Measurements from ENCODE around the gene SCARF2. TPM values are rescaled to one million over a fixed set of nuclear protein-coding genes. Genes with fewer than 3 reads are reported as not detected.

SCARF2 gene
- total and polyA plus RNA-seq, 2 of the 13 experiments (the other 11 are each of a cell fraction or from before 2014, with no cell fraction given), result 3.3 to 6.2 TPM

DNA sequence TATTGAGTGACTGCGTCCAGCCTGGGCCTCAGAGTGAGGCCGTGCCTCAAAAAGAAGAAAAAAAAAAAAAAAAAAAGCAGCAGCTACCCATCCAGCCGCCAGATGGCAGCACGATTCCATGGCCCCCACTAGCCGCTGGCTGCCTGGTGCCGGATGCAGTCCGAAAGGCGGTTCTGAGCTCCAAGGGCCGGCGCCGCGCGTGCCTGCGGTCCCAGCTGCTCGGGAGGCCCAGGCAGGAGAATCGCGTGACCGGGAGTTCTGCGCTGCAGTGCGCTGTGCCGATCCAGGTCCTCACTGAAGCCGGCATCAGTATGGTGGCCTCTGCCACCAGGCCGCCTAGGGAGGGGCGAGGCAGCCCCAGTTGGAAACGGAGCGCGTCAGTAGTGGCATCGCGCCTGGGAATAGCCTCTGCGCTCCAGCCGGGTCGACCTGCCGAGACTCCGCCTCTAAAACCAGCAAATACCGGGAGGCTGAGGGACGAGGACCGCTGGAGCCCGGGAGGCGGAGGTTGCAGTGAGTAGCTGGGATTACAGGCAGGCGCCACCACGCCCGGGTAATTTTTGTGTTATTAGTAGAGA, 19.3 kb downstream of the SCARF2 start:
- FAIRE-seq, result peak; percentile 28
- peak overlapping the region; percentile 94 for H3K4me2 ChIP-seq (ENCODE audit: low read depth, low read length)
- CTCF ChIA-PET (ENCODE audit: low intra/inter-chr PET ratio, low total read pairs), result interaction anchor here (1.4 to 2.7 kb wide), 3 partner anchors 35 to 78 kb away, joined by 3 to 66 read pairs (median 7); partner anchors contain the start of gene KLHL22
- H3K9ac ChIP-seq (ENCODE audit: insufficient read depth, low read depth, low read length), result no peak overlapping the region
- intact Hi-C loops (cut with micrococcal nuclease; ENCODE audit: unreplicated experiment) (loop anchor here (1.0 kb wide), 1 partner anchor 38 kb away; no protein-coding TSS in a partner anchor), in situ Hi-C loops (cut with HindIII; ENCODE audit: extremely low pct_ligation_motif_present, low pct_unique_long_range_greater_than_20kb) (loop anchor here (10.0 kb wide), 1 partner anchor 157 kb away; no protein-coding TSS in a partner anchor)
- H3K36me3 ChIP-seq (replicated peaks in 1 of 2; ENCODE audit: control insufficient read depth in 1 of 2, insufficient read depth in 2 of 2, low read length in 2 of 2), result no peaks in the 10 kb centered on the region
- no peak overlapping the region for H3K27ac ChIP-seq (ENCODE audit: extremely low read length, insufficient read depth, low read length)
- no peaks in the 10 kb centered on the region for H4K20me1 ChIP-seq (ENCODE audit: insufficient read depth, low read length)
- no peaks in the 10 kb centered on the region for H3K79me2 ChIP-seq (ENCODE audit: insufficient read depth, low read length)
- DNase-seq (ENCODE audit: low spot score), result peak; percentile 57
- peaks cover 52% of the 10 kb centered on the region for H3K4me1 ChIP-seq (ENCODE audit: insufficient read depth, low read length)
- peak; percentile 78 for ATAC-seq
- BruUV-seq (replicated peaks), result no TSS peak
- no peak overlapping the region for H2AFZ ChIP-seq (ENCODE audit: low read length)
- H3K4me3 ChIP-seq (replicated peaks in 1 of 3; ENCODE audit: insufficient read depth in 1 of 3, low read depth in 2 of 3, low read length in 3 of 3), result peak overlapping the region; percentile 51 to 74 (median 57); a peak in 5 of 6 replicates
- POLR2A ChIA-PET, result interaction anchor here (1.1 to 2.3 kb wide), 3 partner anchors 15 to 38 kb away, joined by 4 to 8 read pairs (median 6); partner anchors contain the start of gene ZNF74
- no peaks in the 10 kb centered on the region for H3K9me3 ChIP-seq (ENCODE audit: low read length)
- H3K27me3 ChIP-seq (ENCODE audit: control insufficient read depth in 1 of 2, insufficient read depth in 2 of 2, low read length in 2 of 2), result peaks cover 0 to 8% of the 10 kb centered on the region in 2 experiments; a peak in 3 of 5 replicates
- 17% methylated on average over 14 of the region's 42 CpGs for WGBS (ENCODE audit: low lambda C conversion rate)
- TF ChIP-seq ATF3 (CRISPR knock-in tag; IDR thresholded peaks at IDR 0.05) (0 out of 2 replicates have a peak, but pooled peaks have one; percentile 40), ZNF296 (CRISPR knock-in tag; conservative IDR thresholded peaks at IDR 0.05) (no peak), ZNF713 (CRISPR knock-in tag; IDR thresholded peaks at IDR 0.05) (0 out of 2 replicates have a peak, but pooled peaks have one; percentile 54), HOXA5 (CRISPR knock-in tag; IDR thresholded peaks at IDR 0.05) (0 out of 2 replicates have a peak, but pooled peaks have one; percentile 44), HNRNPL (IDR thresholded peaks at IDR 0.05; ENCODE audit: low read depth, low read length) (0 out of 2 replicates have a peak, but pooled peaks have one; percentile 31), ZNF569 (CRISPR knock-in tag; IDR thresholded peaks at IDR 0.05; ENCODE audit: borderline replicate concordance) (no peak), ZNF143 (CRISPR knock-in tag; IDR thresholded peaks at IDR 0.05) (peak; percentile 34; the same call in 1 of the 2 replicates), MEIS2 (CRISPR knock-in tag; IDR thresholded peaks at IDR 0.05) (no peak), RCOR2 (CRISPR knock-in tag; IDR thresholded peaks at IDR 0.05) (no peak), YY1 (IDR thresholded peaks at IDR 0.05; ENCODE audit: insufficient read depth, insufficient replicate concordance, low read depth, low read length) (peak; percentile 60), EHMT2 (IDR thresholded peaks at IDR 0.05; ENCODE audit: borderline replicate concordance, low read depth, low read length) (no peak), MXI1 (IDR thresholded peaks at IDR 0.05; ENCODE audit: borderline replicate concordance, low read depth, low read length) (peak; percentile 17; the same call in 1 of the 3 replicates), KAT2B (IDR thresholded peaks at IDR 0.05; ENCODE audit: borderline replicate concordance, low read depth, low read length) (no peak), GABPB1 (CRISPR knock-in tag; IDR thresholded peaks at IDR 0.05) (peak; percentile 73; the same call in 1 of the 2 replicates), ZNF710 (CRISPR knock-in tag; IDR thresholded peaks at IDR 0.05; ENCODE audit: borderline replicate concordance) (peak; percentile 49; the same call in 1 of the 2 replicates)
- TF ChIP-seq, protein P1, sequence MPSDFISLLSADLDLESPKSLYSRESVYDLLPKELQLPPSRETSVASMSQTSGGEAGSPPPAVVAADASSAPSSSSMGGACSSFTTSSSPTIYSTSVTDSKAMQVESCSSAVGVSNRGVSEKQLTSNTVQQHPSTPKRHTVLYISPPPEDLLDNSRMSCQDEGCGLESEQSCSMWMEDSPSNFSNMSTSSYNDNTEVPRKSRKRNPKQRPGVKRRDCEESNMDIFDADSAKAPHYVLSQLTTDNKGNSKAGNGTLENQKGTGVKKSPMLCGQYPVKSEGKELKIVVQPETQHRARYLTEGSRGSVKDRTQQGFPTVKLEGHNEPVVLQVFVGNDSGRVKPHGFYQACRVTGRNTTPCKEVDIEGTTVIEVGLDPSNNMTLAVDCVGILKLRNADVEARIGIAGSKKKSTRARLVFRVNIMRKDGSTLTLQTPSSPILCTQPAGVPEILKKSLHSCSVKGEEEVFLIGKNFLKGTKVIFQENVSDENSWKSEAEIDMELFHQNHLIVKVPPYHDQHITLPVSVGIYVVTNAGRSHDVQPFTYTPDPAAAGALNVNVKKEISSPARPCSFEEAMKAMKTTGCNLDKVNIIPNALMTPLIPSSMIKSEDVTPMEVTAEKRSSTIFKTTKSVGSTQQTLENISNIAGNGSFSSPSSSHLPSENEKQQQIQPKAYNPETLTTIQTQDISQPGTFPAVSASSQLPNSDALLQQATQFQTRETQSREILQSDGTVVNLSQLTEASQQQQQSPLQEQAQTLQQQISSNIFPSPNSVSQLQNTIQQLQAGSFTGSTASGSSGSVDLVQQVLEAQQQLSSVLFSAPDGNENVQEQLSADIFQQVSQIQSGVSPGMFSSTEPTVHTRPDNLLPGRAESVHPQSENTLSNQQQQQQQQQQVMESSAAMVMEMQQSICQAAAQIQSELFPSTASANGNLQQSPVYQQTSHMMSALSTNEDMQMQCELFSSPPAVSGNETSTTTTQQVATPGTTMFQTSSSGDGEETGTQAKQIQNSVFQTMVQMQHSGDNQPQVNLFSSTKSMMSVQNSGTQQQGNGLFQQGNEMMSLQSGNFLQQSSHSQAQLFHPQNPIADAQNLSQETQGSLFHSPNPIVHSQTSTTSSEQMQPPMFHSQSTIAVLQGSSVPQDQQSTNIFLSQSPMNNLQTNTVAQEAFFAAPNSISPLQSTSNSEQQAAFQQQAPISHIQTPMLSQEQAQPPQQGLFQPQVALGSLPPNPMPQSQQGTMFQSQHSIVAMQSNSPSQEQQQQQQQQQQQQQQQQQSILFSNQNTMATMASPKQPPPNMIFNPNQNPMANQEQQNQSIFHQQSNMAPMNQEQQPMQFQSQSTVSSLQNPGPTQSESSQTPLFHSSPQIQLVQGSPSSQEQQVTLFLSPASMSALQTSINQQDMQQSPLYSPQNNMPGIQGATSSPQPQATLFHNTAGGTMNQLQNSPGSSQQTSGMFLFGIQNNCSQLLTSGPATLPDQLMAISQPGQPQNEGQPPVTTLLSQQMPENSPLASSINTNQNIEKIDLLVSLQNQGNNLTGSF (CRISPR knock-in tag; IDR thresholded peaks at IDR 0.05), result 0 out of 2 replicates have a peak, but pooled peaks have one; percentile 46

Measured in HepG2 (cell line).